Aorta (tissue), 5 donors: ENCODE results near the gene CYB5R4. TPM values are rescaled to one million over a fixed set of nuclear protein-coding genes. Genes with fewer than 3 reads are reported as not detected.

ENCODE experiments used
- ATAC-seq: fragments of 200-7000 bp; cut with Tn5 transposase; one replicate; pipeline ENCODE4 v1.9.1; 2022; ENCODE audit warnings: moderate library complexity; ENCODE audit not compliant: low FRiP score
- DNase-seq, 2 donors: peaks; one replicate each; pipeline ENCODE4 v3.0.0-alpha.2; 2020
- H3K27ac ChIP-seq, 2 donors: one replicate each; pipeline ENCODE4 v1.5.1; 2013; ENCODE audit warnings: low read length in 2 of 2, mild to moderate bottlenecking in 2 of 2, moderate library complexity in 2 of 2, control low read depth in 1 of 2, inconsistent platforms in 1 of 2, low read depth in 1 of 2
- H3K27me3 ChIP-seq, 2 donors: one replicate each; pipeline ENCODE4 v1.6.1; 2013; ENCODE audit warnings: control low read depth in 1 of 2, low read length in 1 of 2, mild to moderate bottlenecking in 1 of 2, moderate library complexity in 1 of 2; ENCODE audit not compliant: insufficient read depth in 2 of 2, control insufficient read depth in 1 of 2
- H3K36me3 ChIP-seq, 2 donors: one replicate each; pipeline ENCODE4 v1.6.1; 2013; ENCODE audit warnings: control low read depth in 1 of 2, low read length in 1 of 2, mild to moderate bottlenecking in 1 of 2; ENCODE audit not compliant: insufficient read depth in 2 of 2, control insufficient read depth in 1 of 2
- H3K4me1 ChIP-seq, 2 donors: one replicate each; pipeline ENCODE4 v1.6.1; 2013; ENCODE audit warnings: low read length in 2 of 2, control low read depth in 1 of 2, mild to moderate bottlenecking in 1 of 2, moderate library complexity in 1 of 2; ENCODE audit not compliant: insufficient read depth in 2 of 2, control insufficient read depth in 1 of 2
- H3K4me3 ChIP-seq, 2 donors: one replicate each; pipeline ENCODE4 v1.5.1; 2013; ENCODE audit warnings: low read length in 2 of 2, control low read depth in 1 of 2, mild to moderate bottlenecking in 1 of 2
- H3K9me3 ChIP-seq: one replicate; pipeline ENCODE4 v1.6.1; 2013; ENCODE audit warnings: mild to moderate bottlenecking, low read length; ENCODE audit not compliant: control insufficient read depth
- WGBS, 2 donors: extraction: QIAGEN DNeasy Blood & Tissue Kit; methylation state at CpG; one replicate each; pipeline ENCODE4 v1.1.7; 2013; 5-methylcytosine and 5-hydroxymethylcytosine counted together
- intact Hi-C, 2 donors: fragments of 100-400 bp; cut with DNase I; formaldehyde crosslinking; loops; one replicate each; pipeline versions ENCODE4 v1.14.2 to v1.15.0; 2022
- polyA plus RNA-seq, 2 donors: library from polyadenylated mRNA; stranded (reverse); fragments of 200-250 nt; gene quantifications; one replicate each; pipeline ENCODE4 v1.2.3, GENCODE V29; 2013
- total RNA-seq, 2 donors: library from RNA; stranded (reverse); fragmentation: NEBNext Ultra II Directional; extraction: Animal tissue kit (Norgen Biotek cat#: 25700); gene quantifications; one replicate each; pipeline ENCODE4 v1.2.1, GENCODE V29; 2021
- donor health status: healthy with polysubstance abuse.
- donor health status: Bipolar disorder and iron deficiency.
- donor health status: DM: no; HTN: no; CAD: no.
- donor health status: DM: no; HTN: no; CAD: no.
- donor health status: DM: yes; HTN: yes; CAD: no.

The CYB5R4 gene
- total and polyA plus RNA-seq, 4 donors, result 4.6 to 22.8 (median 19.5) TPM

GRCh38 chr6:83838727-83839126 lies 20.8 kb upstream of the CYB5R4 start:
- intact Hi-C loops, result no loop called here
- no peaks in the 10 kb centered on the region for H3K36me3 ChIP-seq
- WGBS, 2 donors, result 81 to 83% methylated on average over 6 of the region's 6 CpGs
- peaks cover 6% of the 10 kb centered on the region for H3K9me3 ChIP-seq
- no peak overlapping the region for H3K27ac ChIP-seq
- no peak for ATAC-seq
- H3K4me3 ChIP-seq, result no peak overlapping the region
- no peaks in the 10 kb centered on the region for H3K4me1 ChIP-seq
- H3K27me3 ChIP-seq, result peaks cover 0 to 3% of the 10 kb centered on the region in 2 donors
- no peak for DNase-seq

GRCh38 chr6:83844170-83844569 lies 15.3 kb upstream of the CYB5R4 start:
- WGBS, 2 donors, result 92% methylated on average over 3 of the region's 3 CpGs
- Histone ChIP-seq H3K27me3 (no peaks in the 10 kb centered on the region), H3K4me1 (no peaks in the 10 kb centered on the region), H3K27ac (no peak overlapping the region), H3K9me3 (no peaks in the 10 kb centered on the region), H3K36me3 (no peaks in the 10 kb centered on the region), H3K4me3 (no peak overlapping the region)
- DNase-seq, result no peak
- intact Hi-C loops, result no loop called here
- ATAC-seq, result no peak

- no peak for ATAC-seq
- Histone ChIP-seq H3K4me3 (no peak overlapping the region), H3K9me3 (no peaks in the 10 kb centered on the region), H3K27me3 (no peaks in the 10 kb centered on the region), H3K36me3 (no peaks in the 10 kb centered on the region), H3K4me1 (no peaks in the 10 kb centered on the region), H3K27ac (no peak overlapping the region)
- intact Hi-C loops, result no loop called here
- no peak for DNase-seq
- WGBS, 2 donors, result 34 to 44% methylated on average over 1 of the region's 1 CpG
Observed at GRCh38 chr6:83846291-83846690, 13.2 kb upstream of the CYB5R4 start.

GRCh38 chr6:83847179-83847578 lies 12.3 kb upstream of the CYB5R4 start:
- H3K36me3 ChIP-seq, result no peaks in the 10 kb centered on the region
- ATAC-seq, result no peak
- H3K4me3 ChIP-seq, result no peak overlapping the region
- H3K27me3 ChIP-seq, result no peaks in the 10 kb centered on the region
- intact Hi-C loops, result no loop called here
- no peak overlapping the region for H3K27ac ChIP-seq
- no peaks in the 10 kb centered on the region for H3K9me3 ChIP-seq
- no peaks in the 10 kb centered on the region for H3K4me1 ChIP-seq
- DNase-seq, result no peak

- Histone ChIP-seq H3K4me1 (no peaks in the 10 kb centered on the region), H3K9me3 (no peaks in the 10 kb centered on the region), H3K4me3 (no peak overlapping the region), H3K27me3 (no peaks in the 10 kb centered on the region), H3K36me3 (no peaks in the 10 kb centered on the region), H3K27ac (no peak overlapping the region)
- intact Hi-C loops, result no loop called here
- no peak for ATAC-seq
- 88 to 91% methylated on average over 2 of the region's 2 CpGs for whole genome bisulfite sequencing, 2 donors
- DNase-seq, result no peak
Observed at GRCh38 chr6:83849127-83849526, 10.4 kb upstream of the CYB5R4 start.

- WGBS, 2 donors, result 82% methylated on average over 3 of the region's 3 CpGs
- intact Hi-C loops, result no loop called here
- H3K4me1 ChIP-seq, result no peaks in the 10 kb centered on the region
- no peaks in the 10 kb centered on the region for H3K36me3 ChIP-seq
- ATAC-seq (no peak), DNase-seq (no peak)
- H3K27ac ChIP-seq, result no peak overlapping the region
- H3K27me3 ChIP-seq, result no peaks in the 10 kb centered on the region
- H3K9me3 ChIP-seq, result no peaks in the 10 kb centered on the region
- no peak overlapping the region for H3K4me3 ChIP-seq
Observed at GRCh38 chr6:83849610-83850009, 9.9 kb upstream of the CYB5R4 start.

- Histone ChIP-seq H3K4me3 (peak overlapping the region; percentile 34 to 44), H3K27me3 (no peaks in the 10 kb centered on the region), H3K9me3 (no peaks in the 10 kb centered on the region), H3K36me3 (no peaks in the 10 kb centered on the region), H3K4me1 (no peaks in the 10 kb centered on the region), H3K27ac (no peak overlapping the region)
- DNase-seq, result no peak
- intact Hi-C loops, result no loop called here
- no peak for ATAC-seq
- WGBS, 2 donors, result 10 to 12% methylated on average over 16 of the region's 16 CpGs
Observed at GRCh38 chr6:83852528-83853177, 6.8 kb upstream of the CYB5R4 start.

- no peaks in the 10 kb centered on the region for H3K4me1 ChIP-seq
- peak within 1 kb of the TSS; percentile 34 to 44 for H3K4me3 ChIP-seq
- H3K36me3 ChIP-seq, result no peaks in the 10 kb centered on the region
- peak; percentile 89 for ATAC-seq
- 0 to 1% methylated on average over 75 to 81 of the region's 81 CpGs for WGBS, 2 donors
- H3K27ac ChIP-seq, result no peak within 1 kb of the TSS
- DNase-seq, result peak; percentile 52 to 77
- no peaks in the 10 kb centered on the region for H3K27me3 ChIP-seq
- H3K9me3 ChIP-seq, result no peaks in the 10 kb centered on the region
- intact Hi-C loops, result no loop called here
Observed at GRCh38 chr6:83853178-83854000, 6.1 kb upstream of the CYB5R4 start, which contains the start of gene RIPPLY2. Gene RIPPLY2 (plus strand): TSS chr6:83853360. CDS start chr6:83853417, 57 bp downstream.

GRCh38 chr6:83854001-83854501 lies 5.4 kb upstream of the CYB5R4 start:
- WGBS, 2 donors, result 9 to 10% methylated on average over 18 of the region's 18 CpGs
- DNase-seq, result no peak

More at GRCh38 chr6:83854001-83854501, 5.4 kb upstream of the CYB5R4 start:
- ATAC-seq, result no peak
- Histone ChIP-seq H3K4me1 (peaks cover 0 to 3% of the 10 kb centered on the region in 2 donors), H3K27ac (no peak overlapping the region), H3K36me3 (no peaks in the 10 kb centered on the region), H3K9me3 (no peaks in the 10 kb centered on the region), H3K27me3 (no peaks in the 10 kb centered on the region), H3K4me3 (peak overlapping the region in 1 of 2 donors; percentile 34)
- intact Hi-C loops, result no loop called here
